Keratinocyte (primary cell): ENCODE measurements around the gene NHSL2. TPM values are rescaled to one million over a fixed set of nuclear protein-coding genes. Genes with fewer than 3 reads are reported as not detected.

Experiments used
- DNase-seq: peaks from one replicate; pipeline ENCODE4 v3.0.0-alpha.2; 2011; ENCODE audit warnings: low read depth, missing footprints, low spot score
- FAIRE-seq: peaks from 2 replicates; lab custom pipeline; 2011; peaks lifted over from hg19 to GRCh38; lab: Jason Lieb, UNC
- H2AFZ ChIP-seq: 2 replicates; pipeline ENCODE4 v1.6.0; 2012; ENCODE audit warnings: low read length, control low read depth, inconsistent platforms; ENCODE audit not compliant: control insufficient read depth
- H3K27ac ChIP-seq: 2 replicates; pipeline ENCODE4 v1.5.1; 2011; ENCODE audit warnings: low read length; ENCODE audit not compliant: control insufficient read depth, insufficient read depth
- H3K27me3 ChIP-seq: 3 replicates; pipeline ENCODE4 v1.6.0; 2011; ENCODE audit warnings: low read length; ENCODE audit not compliant: control insufficient read depth, insufficient read depth; ENCODE audit errors: extremely low read depth
- H3K36me3 ChIP-seq, 2 experiments: 2 replicates in 1 of 2; 3 replicates in 1 of 2; pipeline ENCODE4 v1.5.1; 2011; ENCODE audit warnings: low read length in 2 of 2, mild to moderate bottlenecking in 1 of 2; ENCODE audit not compliant: control insufficient read depth in 2 of 2, insufficient read depth in 2 of 2; ENCODE audit errors: extremely low read depth in 1 of 2
- H3K4me1 ChIP-seq: 3 replicates; pipeline ENCODE4 v1.5.1; 2011; ENCODE audit warnings: low read length; ENCODE audit not compliant: control insufficient read depth, insufficient read depth; ENCODE audit errors: extremely low read depth
- H3K4me2 ChIP-seq: 3 replicates; pipeline ENCODE4 v1.6.0; 2011; ENCODE audit warnings: low read depth, low read length; ENCODE audit not compliant: control insufficient read depth, insufficient read depth; ENCODE audit errors: extremely low read depth
- H3K4me3 ChIP-seq, 3 experiments: fragments of 200-600 bp in 1 of 3; sonication (generic) in 1 of 3; 2 replicates in 2 of 3; 3 replicates in 1 of 3; pipeline ENCODE4 v1.5.1; 2011 to 2016; ENCODE audit warnings: low read length in 3 of 3, mild to moderate bottlenecking in 3 of 3, control low read depth in 2 of 3, inconsistent platforms in 1 of 3, low read depth in 1 of 3, mixed read lengths in 1 of 3, mixed run types in 1 of 3, moderate library complexity in 1 of 3; ENCODE audit not compliant: control insufficient read depth in 2 of 3, insufficient read depth in 2 of 3; ENCODE audit errors: extremely low read depth in 1 of 3
- H3K79me2 ChIP-seq: 2 replicates; pipeline ENCODE4 v1.6.0; 2012; ENCODE audit warnings: low read length; ENCODE audit not compliant: control insufficient read depth, insufficient read depth
- H3K9ac ChIP-seq: 3 replicates; pipeline ENCODE4 v1.6.0; 2011; ENCODE audit warnings: low read length; ENCODE audit not compliant: control insufficient read depth, insufficient read depth; ENCODE audit errors: extremely low read depth
- H3K9me1 ChIP-seq: 3 replicates; pipeline ENCODE4 v1.6.0; 2011; ENCODE audit warnings: low read length; ENCODE audit not compliant: control insufficient read depth, insufficient read depth; ENCODE audit errors: extremely low read depth
- H3K9me3 ChIP-seq: 2 replicates; pipeline ENCODE4 v1.5.1; 2012; ENCODE audit warnings: low read depth, low read length; ENCODE audit not compliant: control insufficient read depth
- H4K20me1 ChIP-seq: 3 replicates; pipeline ENCODE4 v1.6.0; 2011; ENCODE audit warnings: low read length; ENCODE audit not compliant: control insufficient read depth, insufficient read depth; ENCODE audit errors: extremely low read depth
- CTCF ChIP-seq, 3 experiments: IDR thresholded peaks in 1 of 3; conservative IDR thresholded peaks in 1 of 3; optimal IDR thresholded peaks in 1 of 3; 2 replicates in 2 of 3; 3 replicates in 1 of 3; pipeline versions ENCODE3 to v1.5.1; 2011; ENCODE audit warnings: low read length in 3 of 3, mild to moderate bottlenecking in 3 of 3, moderate library complexity in 2 of 3, control low read depth in 1 of 3, inconsistent platforms in 1 of 3; ENCODE audit not compliant: insufficient read depth in 2 of 3; ENCODE audit errors: extremely low read depth in 1 of 3
- EZH2 ChIP-seq: IDR thresholded peaks from one replicate; pipeline ENCODE4 v1.6.1; 2012; ENCODE audit warnings: inconsistent platforms, mild to moderate bottlenecking, low read length, moderate library complexity
- dilution Hi-C: fragments of 300-500 bp; cut with MboI; formaldehyde crosslinking; loops from one replicate; pipeline ENCODE4 v1.7.0; 2020; ENCODE audit warnings: low sequenced_read_pairs; ENCODE audit not compliant: extremely low pct_ligation_motif_present
- polyA plus RNA-seq, 5 experiments: library from polyadenylated mRNA; depleted of rRNA in 3 of 5; stranded (reverse) in 3 of 5; stranded (forward) in 1 of 5; unstranded in 1 of 5; fragments of >200 nt; gene quantifications; 1 replicate in 1 of 5; 2 replicates in 3 of 5; 3 replicates in 1 of 5; pipeline versions ENCODE4 v1.2.1 to v1.2.3, GENCODE V29; 2011 to 2012; ENCODE audit warnings: missing spikeins in 2 of 5, low read depth in 1 of 5, low replicate concordance in 1 of 5

The NHSL2 gene
- polyA plus RNA-seq, 1 donor (not counting 4 experiments of a cell fraction or from before 2014, with no cell fraction given), result 0.04 TPM

GRCh38 chrX:72159769-72160168 lies 249.1 kb downstream of the NHSL2 start:
- Histone ChIP-seq H4K20me1 (no peaks in the 10 kb centered on the region), H3K4me1 (no peaks in the 10 kb centered on the region), H3K9ac (no peak overlapping the region), H3K36me3 (no peaks in the 10 kb centered on the region), H3K9me1 (no peaks in the 10 kb centered on the region), H3K27ac (no peak overlapping the region), H2AFZ (no peak overlapping the region), H3K4me3 (no peak overlapping the region), H3K4me2 (no peak overlapping the region), H3K9me3 (no peaks in the 10 kb centered on the region), H3K27me3 (no peaks in the 10 kb centered on the region), H3K79me2 (no peaks in the 10 kb centered on the region)
- dilution Hi-C loops, result no loop called here
- TF ChIP-seq EZH2 (no peak), CTCF (optimal IDR thresholded peaks at IDR 0.05 in 1 of 3, IDR thresholded peaks at IDR 0.05 in 1 of 3, conservative IDR thresholded peaks at IDR 0.05 in 1 of 3; ENCODE audit: extremely low read depth in 1 of 3, insufficient read depth in 2 of 3, low read length in 3 of 3) (no peak)
- DNase-seq (no peak), FAIRE-seq (no peak)

GRCh38 chrX:72165551-72165950 lies 254.9 kb downstream of the NHSL2 start:
- no peak overlapping the region for H3K27ac ChIP-seq
- no peaks in the 10 kb centered on the region for H3K79me2 ChIP-seq
- H4K20me1 ChIP-seq, result no peaks in the 10 kb centered on the region
- H3K4me3 ChIP-seq, result no peak overlapping the region
- H3K36me3 ChIP-seq, result no peaks in the 10 kb centered on the region
- H2AFZ ChIP-seq, result no peak overlapping the region
- dilution Hi-C loops, result no loop called here
- H3K9ac ChIP-seq, result no peak overlapping the region
- peaks cover 3% of the 10 kb centered on the region for H3K27me3 ChIP-seq
- no peaks in the 10 kb centered on the region for H3K4me1 ChIP-seq
- H3K9me1 ChIP-seq, result no peaks in the 10 kb centered on the region
- H3K4me2 ChIP-seq, result no peak overlapping the region
- no peak for DNase-seq
- TF ChIP-seq CTCF (optimal IDR thresholded peaks at IDR 0.05 in 1 of 3, IDR thresholded peaks at IDR 0.05 in 1 of 3, conservative IDR thresholded peaks at IDR 0.05 in 1 of 3; ENCODE audit: extremely low read depth in 1 of 3, insufficient read depth in 2 of 3, low read length in 3 of 3) (no peak), EZH2 (no peak)
- no peak for FAIRE-seq
- H3K9me3 ChIP-seq, result no peaks in the 10 kb centered on the region
